ENCODE measurements around the gene PDE3B.
"Not testable (repeated sequence)": the region's sequence is repeated elsewhere in the genome, so short reads cannot be mapped to it uniquely, and the experiment has no call there.

PDE3B gene

DNA sequence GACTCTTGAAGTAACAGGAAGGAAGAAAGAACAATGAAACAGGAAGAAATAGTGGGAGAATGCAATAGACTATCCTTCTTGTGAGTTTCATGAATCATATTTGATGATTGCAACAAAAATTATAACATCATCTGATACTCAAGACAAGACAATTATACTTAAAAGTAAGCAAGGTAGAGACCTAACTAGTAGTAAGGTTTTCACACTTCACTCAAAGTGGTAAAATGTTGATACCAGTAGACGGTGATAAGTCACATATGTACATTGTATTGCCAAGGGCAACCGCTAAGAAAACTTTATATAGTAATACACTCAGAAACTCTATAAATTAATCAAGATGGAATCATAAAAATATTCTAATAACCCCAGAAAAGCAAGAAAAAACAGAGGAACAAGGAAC, 140.6 kb downstream of the PDE3B start:
- no peaks in the 10 kb centered on the region for H3K27me3 ChIP-seq

DNA sequence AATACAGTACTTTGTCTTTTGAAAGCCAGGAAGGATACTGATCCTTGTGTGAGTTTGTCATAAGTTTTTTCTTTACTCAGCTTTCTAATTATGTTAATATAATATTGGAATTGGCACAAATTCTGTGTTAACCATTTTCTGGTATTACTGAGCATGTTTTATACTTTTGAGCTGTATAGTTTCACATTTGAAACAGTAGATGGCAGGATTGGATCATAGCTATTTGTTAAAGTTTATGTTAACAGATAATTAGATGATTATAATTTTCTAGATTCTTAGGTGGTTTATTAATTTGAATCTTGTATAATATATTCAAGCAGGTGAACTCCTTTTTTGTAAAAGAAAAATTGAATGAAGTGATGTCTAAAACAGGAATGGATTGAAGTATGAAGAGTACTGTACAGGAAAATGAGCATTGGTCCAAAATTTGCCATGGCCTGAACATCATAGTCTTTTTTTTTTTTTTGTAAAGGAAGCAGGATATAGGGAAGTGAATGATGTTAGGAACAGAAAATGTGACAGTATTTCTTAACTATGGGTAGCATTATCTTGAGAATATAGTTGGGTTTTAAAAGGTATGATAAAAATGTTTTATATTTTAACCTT, 146.4 kb downstream of the PDE3B start:
- no peak for DNase-seq
- Histone ChIP-seq H3K4me3 (ENCODE audit: low read depth, low read length) (no peak overlapping the region), H3K9me3 (no peaks in the 10 kb centered on the region), H3K27me3 (no peaks in the 10 kb centered on the region), H3K36me3 (no peaks in the 10 kb centered on the region), H3K4me1 (peaks cover 3% of the 10 kb centered on the region; the same call in 1 of the 2 replicates)
- TF ChIP-seq CTCF (IDR thresholded peaks at IDR 0.05; ENCODE audit: low read depth, low read length): peak; percentile 28; the same call in 1 of the 2 replicates

More for the DNA sequence above, 140.6 kb downstream of the PDE3B start:
- Histone ChIP-seq H3K4me1 (no peaks in the 10 kb centered on the region), H3K36me3 (no peaks in the 10 kb centered on the region), H3K4me3 (ENCODE audit: low read depth, low read length) (no peak overlapping the region), H3K9me3 (no peaks in the 10 kb centered on the region)
- TF ChIP-seq CTCF (IDR thresholded peaks at IDR 0.05; ENCODE audit: low read depth, low read length): no peak
- no peak for DNase-seq

GRCh38 chr11:14793546-14793945, 149.9 kb downstream of the PDE3B start:
- TF ChIP-seq CTCF (IDR thresholded peaks at IDR 0.05; ENCODE audit: low read depth, low read length): no peak
- Histone ChIP-seq H3K27me3 (no peaks in the 10 kb centered on the region), H3K4me3 (ENCODE audit: low read depth, low read length) (no peak overlapping the region), H3K4me1 (peaks cover 3% of the 10 kb centered on the region; the same call in 1 of the 2 replicates), H3K9me3 (no peaks in the 10 kb centered on the region), H3K36me3 (no peaks in the 10 kb centered on the region)
- DNase-seq: no peak

DNA sequence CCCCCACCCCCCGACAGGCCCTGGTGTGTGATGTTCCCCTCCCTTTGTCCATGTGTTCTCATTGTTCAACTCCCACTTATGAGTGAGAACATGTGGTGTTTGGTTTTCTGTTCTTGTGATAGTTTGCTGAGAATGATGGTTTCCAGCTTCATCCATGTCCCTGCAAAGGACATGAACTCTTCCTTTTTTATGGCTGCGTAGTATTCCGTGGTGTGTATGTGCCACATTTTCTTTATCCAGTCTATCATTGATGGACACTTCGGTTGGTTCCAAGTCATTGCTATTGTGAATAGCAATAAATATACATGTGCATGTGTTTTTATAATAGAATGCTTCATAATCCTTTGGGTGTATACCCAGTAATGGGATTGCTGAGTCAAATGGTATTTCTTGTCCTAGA, 152.4 kb downstream of the PDE3B start:
- not testable (repeated sequence) for H3K36me3 ChIP-seq; H3K27me3 ChIP-seq; DNase-seq; H3K4me1 ChIP-seq; H3K9me3 ChIP-seq; H3K4me3 ChIP-seq (ENCODE audit: low read depth, low read length)

GRCh38 chr11:14803846-14804245, 160.2 kb downstream of the PDE3B start:
- Histone ChIP-seq H3K36me3 (no peaks in the 10 kb centered on the region), H3K4me1 (no peaks in the 10 kb centered on the region), H3K4me3 (ENCODE audit: low read depth, low read length) (no peak overlapping the region), H3K27me3 (no peaks in the 10 kb centered on the region), H3K9me3 (no peaks in the 10 kb centered on the region)
- DNase-seq: no peak
- TF ChIP-seq CTCF (IDR thresholded peaks at IDR 0.05; ENCODE audit: low read depth, low read length): no peak

DNA sequence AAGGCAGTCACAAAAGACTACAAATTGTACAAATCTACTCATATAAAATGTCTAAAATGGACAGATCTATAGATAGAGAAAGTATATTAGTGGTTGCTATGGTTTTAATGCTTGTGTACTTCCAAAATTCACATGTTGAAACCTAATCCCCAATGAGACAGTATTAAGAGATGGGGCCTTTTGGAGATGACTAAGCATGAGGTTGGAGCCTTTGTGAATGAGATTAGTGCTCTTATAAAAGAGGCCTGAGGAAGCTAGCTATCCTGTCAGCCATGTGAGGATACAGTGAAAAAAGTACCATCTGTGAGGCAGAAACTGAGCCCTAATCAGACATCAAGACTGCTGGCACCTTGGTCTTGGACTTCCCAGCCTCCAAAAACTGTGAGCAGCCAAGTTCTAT, 165.9 kb downstream of the PDE3B start:
- Histone ChIP-seq H3K4me1 (no peaks in the 10 kb centered on the region), H3K9me3 (no peaks in the 10 kb centered on the region), H3K36me3 (no peaks in the 10 kb centered on the region), H3K4me3 (ENCODE audit: low read depth, low read length) (no peak overlapping the region), H3K27me3 (no peaks in the 10 kb centered on the region)
- no peak for TF ChIP-seq CTCF (IDR thresholded peaks at IDR 0.05; ENCODE audit: low read depth, low read length)
- DNase-seq: no peak

Data from BE2C (cell line).